Urinary bladder (tissue), 4 donors: ENCODE data around the gene TSEN15. TPM values are rescaled to one million over a fixed set of nuclear protein-coding genes. Genes with fewer than 3 reads are reported as not detected.

ENCODE experiments used
- DNase-seq: peaks from one replicate; pipeline ENCODE4 v3.0.0-alpha.2; 2015; ENCODE audit errors: extremely low spot score
- H3K27ac ChIP-seq: one replicate; pipeline ENCODE4 v1.5.1; 2013; ENCODE audit warnings: low read depth, mild to moderate bottlenecking, moderate library complexity
- H3K36me3 ChIP-seq: one replicate; pipeline ENCODE4 v1.6.1; 2013; ENCODE audit warnings: mild to moderate bottlenecking, moderate library complexity; ENCODE audit not compliant: insufficient read depth
- H3K4me1 ChIP-seq: one replicate; pipeline ENCODE4 v1.6.1; 2013; ENCODE audit warnings: mild to moderate bottlenecking, moderate library complexity; ENCODE audit not compliant: insufficient read depth
- H3K4me3 ChIP-seq: one replicate; pipeline ENCODE4 v1.5.1; 2013; ENCODE audit warnings: low read depth, low read length
- WGBS: extraction: QIAGEN DNeasy Blood & Tissue Kit; methylation state at CpG from one replicate; pipeline ENCODE4 v1.1.7; 2013; 5-methylcytosine and 5-hydroxymethylcytosine counted together
- polyA plus RNA-seq: library from polyadenylated mRNA; stranded (reverse); fragments of 200-250 nt; gene quantifications from one replicate; pipeline ENCODE4 v1.2.3, GENCODE V29; 2013
- total RNA-seq: library from RNA; depleted of rRNA; stranded (reverse); fragments of >200 nt; gene quantifications from one replicate; pipeline ENCODE4 v1.2.3, GENCODE V29; 2014
- donor health status: healthy with polysubstance abuse.
- donor health status: healthy.

Gene TSEN15
- total RNA-seq (52.2 TPM), polyA plus RNA-seq (22.7 TPM)

GRCh38 chr1:184051485-184052193, at the start of gene TSEN15:
Gene TSEN15 (plus strand): TSS chr1:184051730. CDS start chr1:184051756, 26 bp downstream.
- Histone ChIP-seq H3K36me3 (no peaks in the 10 kb centered on the region), H3K4me1 (no peaks in the 10 kb centered on the region), H3K4me3 (peak within 1 kb of the TSS; percentile 85), H3K27ac (peak within 1 kb of the TSS; percentile 70)
- WGBS = under 1% methylated on average over 54 of the region's 54 CpGs
- no peak for DNase-seq

- DNase-seq = no peak
- H3K4me3 ChIP-seq = no peak overlapping the region
- no peak overlapping the region for H3K27ac ChIP-seq
- H3K36me3 ChIP-seq = no peaks in the 10 kb centered on the region
- peaks cover 5% of the 10 kb centered on the region for H3K4me1 ChIP-seq
- 14% methylated on average over 2 of the region's 2 CpGs for WGBS
Observed at GRCh38 chr1:184002071-184002470, 49.5 kb upstream of the TSEN15 start.

DNA sequence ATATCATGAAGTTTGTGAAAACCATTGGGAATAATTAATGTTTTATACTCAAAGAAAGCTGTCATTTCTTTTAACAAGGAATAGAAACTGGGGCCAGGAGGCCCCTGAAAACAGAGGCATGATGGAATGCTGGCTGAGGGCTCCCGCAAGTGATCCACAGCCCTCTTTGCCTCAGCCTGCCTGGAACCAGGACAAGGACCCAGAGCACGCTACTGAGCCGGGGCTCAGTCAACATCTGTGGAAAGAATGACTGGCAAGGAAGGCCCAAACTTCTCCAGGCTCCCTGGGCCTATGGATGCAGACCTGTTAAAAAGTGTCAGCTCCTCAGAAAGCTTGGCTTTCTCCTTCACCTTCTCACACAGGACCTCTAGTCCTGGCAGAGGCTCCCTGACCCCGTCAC, 46.6 kb upstream of the TSEN15 start:
- no peak for DNase-seq
- Histone ChIP-seq H3K36me3 (no peaks in the 10 kb centered on the region), H3K4me1 (peaks cover 5% of the 10 kb centered on the region), H3K27ac (no peak overlapping the region), H3K4me3 (no peak overlapping the region)
- 89% methylated on average over 4 of the region's 4 CpGs for WGBS

DNA sequence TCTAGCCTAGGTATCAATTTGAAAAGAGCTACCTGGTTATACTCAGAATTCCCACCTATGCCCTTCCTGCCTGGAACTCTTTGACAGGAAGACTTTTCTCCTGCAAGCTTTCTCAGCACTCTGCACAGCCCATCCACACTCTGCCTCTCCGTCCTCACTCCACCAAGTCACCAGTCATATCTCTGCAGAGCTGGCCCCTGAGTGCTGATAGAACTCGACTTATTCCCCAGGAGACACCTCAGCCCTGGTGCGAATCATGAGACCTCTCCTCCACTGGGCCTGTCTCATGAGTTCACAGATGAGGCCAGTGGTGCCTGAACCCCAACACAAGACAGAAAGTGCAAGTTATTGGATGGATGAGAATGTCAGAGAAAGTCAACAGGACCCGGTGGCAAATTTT, 46.0 kb upstream of the TSEN15 start:
- no peaks in the 10 kb centered on the region for H3K36me3 ChIP-seq
- H3K27ac ChIP-seq = no peak overlapping the region
- no peak overlapping the region for H3K4me3 ChIP-seq
- WGBS = 94% methylated on average over 4 of the region's 4 CpGs
- no peak for DNase-seq
- peaks cover 5% of the 10 kb centered on the region for H3K4me1 ChIP-seq

DNA sequence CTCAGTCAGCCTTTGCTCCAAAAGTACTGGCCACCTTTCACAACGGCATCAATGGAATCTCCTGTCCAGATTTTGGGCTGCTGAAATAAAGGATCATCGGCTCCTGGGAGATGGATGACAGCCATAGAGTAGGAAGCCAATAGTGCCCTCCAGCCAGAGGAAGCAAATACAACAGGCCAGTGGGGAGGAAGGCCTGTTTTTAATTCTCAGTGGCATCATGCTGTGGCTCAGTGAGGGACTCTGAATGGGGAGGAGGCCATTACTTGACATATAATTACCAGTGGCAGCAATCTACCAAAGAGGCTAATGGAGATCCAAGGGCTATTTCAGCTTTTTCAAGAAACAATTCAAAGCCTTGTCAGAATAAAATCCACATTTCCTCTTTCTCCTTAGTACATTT, 40.7 kb upstream of the TSEN15 start:
- H3K4me1 ChIP-seq = peaks cover 3% of the 10 kb centered on the region
- DNase-seq = no peak
- H3K4me3 ChIP-seq = no peak overlapping the region
- 72% methylated on average over 2 of the region's 2 CpGs for WGBS
- no peaks in the 10 kb centered on the region for H3K36me3 ChIP-seq
- H3K27ac ChIP-seq = no peak overlapping the region

- Histone ChIP-seq H3K36me3 (no peaks in the 10 kb centered on the region), H3K4me1 (no peaks in the 10 kb centered on the region), H3K4me3 (no peak overlapping the region), H3K27ac (no peak overlapping the region)
- DNase-seq = no peak
Observed at GRCh38 chr1:184012187-184012586, 39.3 kb upstream of the TSEN15 start.

- no peaks in the 10 kb centered on the region for H3K4me1 ChIP-seq
- H3K27ac ChIP-seq = no peak overlapping the region
- DNase-seq = no peak
- 95% methylated on average over 2 of the region's 2 CpGs for WGBS
- no peaks in the 10 kb centered on the region for H3K36me3 ChIP-seq
- H3K4me3 ChIP-seq = no peak overlapping the region
Observed at GRCh38 chr1:184014271-184014670, 37.3 kb upstream of the TSEN15 start.

- Histone ChIP-seq H3K36me3 (no peaks in the 10 kb centered on the region), H3K27ac (no peak overlapping the region), H3K4me3 (no peak overlapping the region), H3K4me1 (no peaks in the 10 kb centered on the region)
- 96% methylated on average over 2 of the region's 2 CpGs for WGBS
- no peak for DNase-seq
Observed at GRCh38 chr1:184016169-184016568, 35.4 kb upstream of the TSEN15 start.

DNA sequence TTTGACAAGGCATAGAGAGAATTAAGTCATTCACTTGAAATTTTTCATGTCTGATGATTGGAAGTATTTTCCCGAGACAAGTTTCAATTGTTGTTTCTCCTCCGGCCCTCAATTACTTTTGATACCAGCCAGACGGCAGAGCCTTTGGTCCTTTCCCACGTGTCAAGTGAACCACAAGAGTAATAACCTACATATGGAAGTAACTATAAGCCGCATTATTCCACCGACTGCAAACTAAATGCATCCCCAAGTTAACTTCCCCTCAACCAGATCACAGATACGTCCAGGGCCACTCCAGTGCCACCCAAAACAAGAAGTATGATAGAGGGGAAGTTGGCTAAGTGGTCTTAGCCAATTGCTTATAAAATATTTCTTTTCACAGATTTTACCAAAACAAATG, 34.2 kb upstream of the TSEN15 start:
- DNase-seq = no peak
- no peaks in the 10 kb centered on the region for H3K4me1 ChIP-seq
- H3K4me3 ChIP-seq = no peak overlapping the region
- WGBS = 87% methylated on average over 7 of the region's 7 CpGs
- H3K27ac ChIP-seq = no peak overlapping the region
- H3K36me3 ChIP-seq = no peaks in the 10 kb centered on the region

DNA sequence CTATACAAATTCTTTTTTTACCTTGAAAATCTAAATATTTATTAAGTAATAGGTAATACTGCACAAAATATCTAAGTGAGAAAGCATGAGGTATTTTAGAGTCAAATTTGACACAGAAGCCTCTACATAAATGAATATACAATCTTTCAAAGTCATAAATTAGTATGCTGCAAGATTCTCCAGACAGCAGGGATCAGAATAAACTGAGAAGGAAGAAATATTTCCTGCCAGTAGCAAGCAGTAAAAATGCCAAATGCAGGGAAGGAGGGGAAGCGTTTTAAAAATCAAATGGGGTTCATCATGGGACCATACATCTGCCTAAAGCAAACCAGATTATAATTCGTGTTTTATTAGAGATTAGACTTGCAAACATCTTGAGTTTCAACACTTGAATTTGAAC, 32.9 kb upstream of the TSEN15 start:
- 40% methylated on average over 2 of the region's 2 CpGs for WGBS
- DNase-seq = no peak
- no peaks in the 10 kb centered on the region for H3K4me1 ChIP-seq
- H3K27ac ChIP-seq = no peak overlapping the region
- no peaks in the 10 kb centered on the region for H3K36me3 ChIP-seq
- H3K4me3 ChIP-seq = no peak overlapping the region

DNA sequence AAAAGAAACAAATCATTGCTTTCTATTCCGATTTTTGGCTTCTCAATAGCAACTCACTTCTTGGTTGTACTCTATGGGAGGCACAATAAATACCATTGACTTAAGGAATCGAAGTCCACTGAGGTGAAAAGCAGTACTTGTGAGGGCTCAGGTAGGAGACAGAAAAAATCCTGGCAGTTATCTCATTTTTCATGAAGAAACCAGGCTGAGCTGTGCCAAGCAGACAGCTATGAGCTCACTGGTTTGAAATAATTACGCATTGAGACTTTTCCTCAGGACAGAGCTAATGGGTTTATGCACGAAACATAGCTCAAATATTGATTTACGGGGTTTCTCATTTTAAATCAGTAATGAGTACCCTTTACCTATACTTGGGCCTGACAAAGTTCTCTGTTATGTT, 32.5 kb upstream of the TSEN15 start:
- Histone ChIP-seq H3K36me3 (no peaks in the 10 kb centered on the region), H3K4me3 (no peak overlapping the region), H3K4me1 (no peaks in the 10 kb centered on the region), H3K27ac (no peak overlapping the region)
- no peak for DNase-seq
- 75% methylated on average over 5 of the region's 5 CpGs for WGBS

- WGBS = 95% methylated on average over 2 of the region's 2 CpGs
- Histone ChIP-seq H3K4me3 (no peak overlapping the region), H3K27ac (no peak overlapping the region), H3K36me3 (no peaks in the 10 kb centered on the region), H3K4me1 (no peaks in the 10 kb centered on the region)
- DNase-seq = no peak
Observed at GRCh38 chr1:184019506-184019905, 32.0 kb upstream of the TSEN15 start.

DNA sequence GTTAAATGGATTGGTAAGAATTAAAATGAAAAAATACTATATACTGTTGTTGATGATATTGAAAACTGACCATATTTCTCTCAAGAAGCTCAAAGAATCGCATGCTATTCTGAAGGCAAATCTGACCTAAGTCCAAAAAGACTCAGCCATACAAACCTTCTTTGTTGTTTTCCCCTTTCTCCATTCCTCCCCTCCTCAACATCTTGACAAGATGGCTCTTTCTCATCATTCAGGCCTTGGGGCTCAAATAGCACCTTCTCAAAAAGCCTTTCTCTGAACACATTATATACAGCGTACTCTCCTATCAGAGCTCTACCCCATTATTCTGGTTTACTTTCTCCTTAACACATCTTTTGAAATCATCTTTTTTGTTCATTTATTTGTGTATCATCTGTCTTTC, 31.2 kb upstream of the TSEN15 start:
- Histone ChIP-seq H3K4me1 (no peaks in the 10 kb centered on the region), H3K36me3 (no peaks in the 10 kb centered on the region), H3K4me3 (no peak overlapping the region), H3K27ac (no peak overlapping the region)
- WGBS = over 99% methylated on average over 2 of the region's 2 CpGs
- no peak for DNase-seq

DNA sequence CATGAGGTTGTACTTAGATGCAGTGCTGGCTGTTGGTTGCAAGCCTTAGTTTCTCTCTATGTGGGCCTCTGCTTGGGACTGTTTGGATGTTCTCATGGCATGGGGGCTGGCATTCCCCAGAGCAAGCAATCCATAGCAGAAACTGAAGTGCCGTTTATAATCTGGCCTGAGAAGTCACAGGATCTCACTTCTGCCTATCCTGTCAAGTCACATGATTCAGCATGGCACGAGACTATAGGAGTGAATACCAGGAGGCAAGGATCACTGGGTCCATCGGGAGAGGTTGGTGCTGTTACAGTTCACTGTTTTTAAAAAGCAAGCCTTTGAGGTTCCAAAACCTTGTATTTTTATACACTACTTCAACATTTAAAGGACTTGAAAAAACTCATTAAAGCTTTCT, 30.7 kb upstream of the TSEN15 start:
- DNase-seq = no peak
- H3K4me1 ChIP-seq = no peaks in the 10 kb centered on the region
- H3K4me3 ChIP-seq = no peak overlapping the region
- H3K27ac ChIP-seq = no peak overlapping the region
- 88% methylated on average over 3 of the region's 3 CpGs for WGBS
- no peaks in the 10 kb centered on the region for H3K36me3 ChIP-seq

DNA sequence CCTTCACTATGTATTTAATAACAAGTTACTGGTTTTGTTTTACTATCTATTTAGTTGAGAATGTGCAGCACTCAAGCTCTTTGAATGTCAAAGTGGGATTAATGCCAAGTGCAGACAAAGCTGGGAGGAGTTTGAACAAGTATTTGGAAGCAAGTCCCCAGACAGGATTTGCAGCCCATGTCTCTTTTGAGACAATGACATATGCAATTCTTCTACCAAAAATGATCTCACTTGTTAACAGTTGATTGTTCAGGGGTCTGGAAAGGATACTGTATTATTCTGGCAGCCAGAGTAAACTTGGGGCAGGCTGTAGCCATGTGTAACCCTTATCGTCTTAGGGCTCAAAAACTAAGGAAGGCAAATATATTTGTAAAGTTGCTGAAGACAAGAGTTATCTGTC, 29.8 kb upstream of the TSEN15 start:
- 37% methylated on average over 1 of the region's 1 CpG for WGBS
- Histone ChIP-seq H3K36me3 (no peaks in the 10 kb centered on the region), H3K4me3 (no peak overlapping the region), H3K27ac (no peak overlapping the region), H3K4me1 (no peaks in the 10 kb centered on the region)
- peak; percentile 86 for DNase-seq
